HS-5 (cell line): Measurements from ENCODE around the gene ETNK2.

Experiments used
- DNase-seq: peaks from one replicate; pipeline ENCODE4 v3.0.0-alpha.2; 2012; ENCODE audit warnings: low read depth

Gene ETNK2, protein sequence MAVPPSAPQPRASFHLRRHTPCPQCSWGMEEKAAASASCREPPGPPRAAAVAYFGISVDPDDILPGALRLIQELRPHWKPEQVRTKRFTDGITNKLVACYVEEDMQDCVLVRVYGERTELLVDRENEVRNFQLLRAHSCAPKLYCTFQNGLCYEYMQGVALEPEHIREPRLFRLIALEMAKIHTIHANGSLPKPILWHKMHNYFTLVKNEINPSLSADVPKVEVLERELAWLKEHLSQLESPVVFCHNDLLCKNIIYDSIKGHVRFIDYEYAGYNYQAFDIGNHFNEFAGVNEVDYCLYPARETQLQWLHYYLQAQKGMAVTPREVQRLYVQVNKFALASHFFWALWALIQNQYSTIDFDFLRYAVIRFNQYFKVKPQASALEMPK

DNA sequence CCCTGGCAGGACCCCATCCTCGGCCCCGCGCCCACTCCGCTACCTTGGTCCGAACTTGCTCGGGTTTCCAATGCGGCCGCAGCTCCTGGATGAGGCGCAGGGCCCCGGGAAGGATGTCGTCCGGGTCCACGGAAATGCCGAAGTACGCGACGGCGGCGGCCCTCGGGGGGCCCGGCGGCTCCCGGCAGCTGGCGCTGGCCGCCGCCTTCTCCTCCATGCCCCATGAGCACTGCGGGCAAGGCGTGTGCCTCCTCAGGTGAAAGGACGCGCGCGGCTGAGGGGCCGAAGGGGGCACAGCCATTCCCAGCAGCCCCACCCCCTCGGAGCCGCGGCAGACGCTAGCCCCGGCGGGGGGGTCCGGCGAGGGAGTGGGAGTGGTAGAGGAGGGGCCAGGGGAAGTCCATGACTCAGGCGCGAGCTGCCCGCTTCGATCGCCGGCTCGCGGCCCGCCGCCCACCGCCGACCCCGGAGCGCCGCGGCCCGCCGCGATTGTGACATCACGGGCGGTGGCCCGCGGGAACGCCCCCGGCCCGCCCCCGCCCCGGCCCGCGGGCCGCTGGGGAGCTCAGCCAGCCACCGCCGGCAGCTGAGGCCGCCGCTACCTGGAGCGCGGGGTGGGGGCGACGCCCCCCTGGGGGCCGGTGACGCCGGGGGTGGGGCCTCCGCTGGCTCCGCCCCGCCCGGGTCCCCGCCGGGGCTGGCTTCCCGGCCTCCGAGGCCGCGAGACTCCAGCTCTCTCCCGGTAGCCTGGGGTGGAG lies at the start of gene ETNK2:
TSS of gene ETNK2 (minus strand) at position 493 of the 758 bp plus-strand sequence. CDS start at position 301, 192 bp downstream.
- DNase-seq = no peak

GRCh38 chr1:204201348-204202040 lies 49.6 kb upstream of the ETNK2 start:
- no peak for DNase-seq

GRCh38 chr1:204199579-204199978 lies 47.7 kb upstream of the ETNK2 start:
- DNase-seq = no peak

- DNase-seq = peak; percentile 56
Observed at GRCh38 chr1:204198348-204199340, 46.8 kb upstream of the ETNK2 start.

- no peak for DNase-seq
Observed at GRCh38 chr1:204197068-204197467, 45.2 kb upstream of the ETNK2 start.

GRCh38 chr1:204196068-204196795 lies 44.4 kb upstream of the ETNK2 start, which contains the start of gene KISS1:
KISS1 (minus strand) TSS chr1:204196491; CDS start chr1:204192876, 3,615 bp downstream.
- no peak for DNase-seq

- DNase-seq = no peak
Observed at GRCh38 chr1:204194771-204195170, 42.9 kb upstream of the ETNK2 start.

- no peak for DNase-seq
Observed at GRCh38 chr1:204194080-204194479, 42.2 kb upstream of the ETNK2 start.

DNA sequence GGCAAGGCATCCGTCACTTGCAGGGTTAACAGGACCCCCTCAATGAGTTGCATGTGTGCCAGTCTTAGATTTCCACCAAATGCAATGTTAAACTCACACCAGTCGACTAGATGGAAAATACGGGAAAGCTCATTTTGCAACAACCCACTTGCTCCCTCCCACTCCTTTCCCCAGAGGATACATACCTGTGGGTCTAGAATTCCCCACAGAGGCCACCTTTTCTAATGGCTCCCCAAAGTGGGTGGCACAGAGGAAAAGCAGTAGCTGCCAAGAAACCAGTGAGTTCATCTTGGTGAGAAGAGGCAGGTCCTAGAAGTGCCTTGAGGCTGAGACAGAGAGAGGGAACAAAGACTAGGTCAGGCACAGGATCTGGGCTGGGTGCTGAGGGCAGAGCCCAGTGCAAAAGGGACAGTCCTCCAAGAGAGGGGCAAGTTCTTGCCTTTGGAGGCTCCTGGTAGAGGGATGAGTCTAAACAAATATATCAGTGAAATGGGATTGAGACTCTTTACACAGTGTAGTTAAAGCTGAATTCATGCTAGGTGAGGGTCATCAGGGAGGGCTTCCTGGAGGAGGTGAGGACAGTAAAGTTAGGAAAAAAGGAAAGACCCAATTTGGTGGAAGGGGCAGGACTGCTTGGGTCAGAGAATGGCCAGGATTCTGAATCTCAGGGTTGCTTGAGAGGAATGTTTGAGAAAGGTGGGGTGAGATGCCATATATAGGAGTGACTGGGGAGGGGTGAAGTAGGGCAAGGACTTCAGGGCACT lies 40.9 kb upstream of the ETNK2 start:
- no peak for DNase-seq

DNA sequence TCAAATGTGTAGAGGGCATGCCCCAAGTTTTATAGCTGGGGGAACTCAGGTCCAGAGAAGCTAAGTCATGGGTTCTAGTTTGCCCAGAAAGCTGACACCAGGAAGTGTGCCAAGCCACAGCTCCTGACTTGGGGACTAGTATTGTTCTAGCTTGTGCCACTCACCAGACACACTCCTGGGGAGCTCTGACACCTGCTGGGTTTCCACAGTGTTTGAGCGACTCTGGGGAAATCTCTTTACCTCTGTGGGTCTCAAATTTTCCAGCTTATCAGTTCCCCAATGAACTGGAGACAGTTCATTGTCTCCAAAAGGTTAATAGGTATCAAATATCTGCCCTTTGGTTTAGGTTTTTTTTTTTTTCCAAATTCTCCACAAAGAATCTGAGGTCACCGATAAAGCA lies 40.2 kb upstream of the ETNK2 start:
- no peak for DNase-seq

DNA sequence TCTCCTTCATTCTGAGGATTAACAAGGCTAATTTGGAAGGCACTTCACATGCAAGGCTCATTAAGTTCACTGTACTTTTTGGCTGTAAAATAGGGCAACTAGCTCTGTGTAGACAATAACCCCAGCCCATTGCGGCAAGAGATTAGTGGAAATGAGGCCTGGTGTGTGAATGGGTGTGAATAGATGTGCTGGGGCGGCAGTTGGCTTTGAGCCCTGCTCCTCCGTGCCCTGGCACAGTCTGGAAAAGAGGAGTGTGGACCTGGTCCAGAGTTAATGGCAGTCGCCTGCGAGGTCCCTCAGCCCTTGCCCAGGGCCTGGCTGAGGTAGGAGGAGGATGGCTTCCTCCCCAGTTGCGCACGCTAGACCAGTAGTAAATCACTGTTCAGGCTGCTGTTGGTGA lies 39.6 kb upstream of the ETNK2 start:
- DNase-seq = no peak

GRCh38 chr1:204190212-204191211 lies 38.7 kb upstream of the ETNK2 start:
- DNase-seq = no peak

DNA sequence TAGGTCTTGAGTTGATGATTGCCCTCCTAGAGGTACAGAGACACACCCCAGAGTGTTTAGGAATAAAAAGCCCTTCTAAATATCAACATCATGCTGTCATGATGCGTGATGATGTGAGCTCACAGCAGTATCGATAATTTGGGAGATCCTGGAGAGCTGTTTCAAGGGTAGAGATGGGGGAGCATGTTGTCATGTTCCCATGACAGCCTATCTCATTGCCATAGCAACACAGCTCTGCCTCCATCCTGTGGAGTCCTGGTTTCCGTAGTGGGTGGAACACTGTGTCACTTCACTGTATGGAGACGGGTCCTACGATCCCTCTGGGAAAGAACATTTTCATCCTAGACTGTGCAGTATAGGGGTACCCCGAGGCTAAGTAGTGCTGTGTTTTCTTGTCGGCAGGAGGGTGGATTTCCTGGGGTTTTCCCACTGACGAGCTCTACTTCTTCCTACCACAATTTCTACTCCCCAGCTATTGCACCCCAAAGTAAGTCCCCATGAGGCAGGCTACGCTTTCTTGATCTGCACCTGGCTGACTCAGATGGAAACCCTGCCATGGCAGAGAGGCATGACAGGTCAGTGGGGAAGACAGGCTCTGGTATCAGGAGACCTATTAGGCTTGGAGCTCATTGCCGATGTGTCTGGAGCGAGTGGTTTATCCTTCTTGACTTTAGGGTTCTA lies 37.3 kb upstream of the ETNK2 start:
- DNase-seq = no peak

DNA sequence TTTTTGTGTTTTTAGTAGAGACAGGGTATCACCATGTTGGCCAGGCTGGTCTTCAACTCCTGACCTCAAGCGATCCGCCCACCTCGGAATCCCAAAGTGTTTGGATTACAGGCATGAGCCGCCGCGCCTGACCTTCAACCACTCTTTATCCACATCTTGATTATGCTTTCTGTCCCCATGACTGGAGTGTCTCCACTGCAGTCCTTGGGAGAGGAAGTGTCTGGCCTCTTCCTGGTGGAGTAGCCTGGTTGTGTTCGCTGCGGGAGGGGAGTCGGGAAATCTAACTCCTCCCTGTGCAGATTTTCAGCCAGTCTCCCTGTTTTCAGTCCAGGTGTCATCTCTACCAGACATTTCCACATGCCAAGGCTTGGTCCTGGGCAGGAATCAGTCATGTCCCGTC lies 34.8 kb upstream of the ETNK2 start:
- DNase-seq = no peak

DNA sequence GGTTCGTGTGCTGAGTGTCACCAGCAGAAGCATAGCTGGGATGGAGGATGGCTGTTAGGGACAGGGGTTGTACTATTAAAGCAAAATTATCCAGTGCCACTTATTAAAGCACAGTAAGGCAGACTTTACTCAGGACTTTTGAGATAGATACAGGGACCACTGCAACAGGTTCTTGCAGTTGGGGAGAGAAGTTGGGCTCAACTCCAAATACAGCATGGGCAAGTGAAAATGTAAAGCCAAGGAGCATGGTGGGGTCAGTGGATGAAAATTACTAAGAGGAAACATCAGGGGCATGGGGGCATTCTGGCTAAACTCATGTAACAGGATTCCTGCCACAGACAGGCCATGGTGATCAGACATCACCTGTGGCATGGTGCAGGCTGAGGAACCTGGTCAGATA lies 29.3 kb upstream of the ETNK2 start:
- DNase-seq = no peak

GRCh38 chr1:204180133-204180532 lies 28.3 kb upstream of the ETNK2 start:
- no peak for DNase-seq

- no peak for DNase-seq
Observed at GRCh38 chr1:204178487-204179281, 26.8 kb upstream of the ETNK2 start.
